ENCODE measurements around the gene ZNF106.

GRCh38 chr15:42503825-42504224 lies 12.9 kb upstream of the ZNF106 start:
- TF ChIP-seq POLR2A (IDR thresholded peaks at IDR 0.05) (no peak), CTCF (IDR thresholded peaks at IDR 0.05) (no peak)
